ENCODE measurements around the gene GCSAML.

The GCSAML gene

GRCh38 chr1:247529771-247530355, 19.1 kb upstream of the GCSAML start:
- CTCF ChIA-PET = no interaction called here
- POLR2A ChIA-PET = no interaction called here

GRCh38 chr1:247530785-247531184, 18.1 kb upstream of the GCSAML start:
- ChIA-PET CTCF (no interaction called here), POLR2A (no interaction called here)
- no peak for TF ChIP-seq CTCF (IDR thresholded peaks at IDR 0.05; ENCODE audit: control extremely low read depth, extremely low read depth, low read depth, missing control alignments)
- DNase-seq (ENCODE audit: extremely low spot score) = no peak

More at GRCh38 chr1:247529771-247530355, 19.1 kb upstream of the GCSAML start:
- no peak for TF ChIP-seq CTCF (IDR thresholded peaks at IDR 0.05; ENCODE audit: control extremely low read depth, extremely low read depth, low read depth, missing control alignments)
- DNase-seq (ENCODE audit: extremely low spot score) = no peak

- ChIA-PET POLR2A (no interaction called here), CTCF (interaction anchor here (1.0 kb wide), 2 partner anchors 8 to 15 kb away, joined by 3 read pairs; no protein-coding TSS in a partner anchor)
- DNase-seq (ENCODE audit: extremely low spot score) = no peak
- TF ChIP-seq CTCF (IDR thresholded peaks at IDR 0.05; ENCODE audit: control extremely low read depth, extremely low read depth, low read depth, missing control alignments) = no peak
These were observed 17.0 kb upstream of the GCSAML start for GRCh38 chr1:247531937-247532336.

GRCh38 chr1:247535402-247535801, 13.5 kb upstream of the GCSAML start:
- CTCF ChIA-PET = no interaction called here
- DNase-seq (ENCODE audit: extremely low spot score) = no peak
- no peak for TF ChIP-seq CTCF (IDR thresholded peaks at IDR 0.05; ENCODE audit: control extremely low read depth, extremely low read depth, low read depth, missing control alignments)
- POLR2A ChIA-PET = no interaction called here

GRCh38 chr1:247536340-247536739, 12.6 kb upstream of the GCSAML start, which contains the start of gene OR2C3:
Gene OR2C3, minus strand, starts transcription at chr1:247536440. Its CDS starts 3,929 bp downstream, at chr1:247532511.
- POLR2A ChIA-PET = no interaction called here
- no peak for TF ChIP-seq CTCF (IDR thresholded peaks at IDR 0.05; ENCODE audit: control extremely low read depth, extremely low read depth, low read depth, missing control alignments)

GRCh38 chr1:247538561-247538960, 10.4 kb upstream of the GCSAML start:
- ChIA-PET CTCF (interaction anchor here (1.3 kb wide), 1 partner anchor 19 kb away, joined by 3 read pairs; no protein-coding TSS in a partner anchor), POLR2A (no interaction called here)
- DNase-seq (ENCODE audit: extremely low spot score) = no peak
- no peak for TF ChIP-seq CTCF (IDR thresholded peaks at IDR 0.05; ENCODE audit: control extremely low read depth, extremely low read depth, low read depth, missing control alignments)

More at GRCh38 chr1:247536340-247536739, 12.6 kb upstream of the GCSAML start, which contains the start of gene OR2C3:
- no peak for DNase-seq (ENCODE audit: extremely low spot score)
- CTCF ChIA-PET = no interaction called here
